HG03439 (cell line): ENCODE measurements around the gene DPF3.

ENCODE experiments used
- ATAC-seq: cut with Tn5 transposase; IDR thresholded peaks from one replicate; pipeline ENCODE4 v1.9.1; 2021; ENCODE audit warnings: mild to moderate bottlenecking, moderate library complexity; ENCODE audit not compliant: unreplicated experiment

The DPF3 gene

GRCh38 chr14:72722201-72722785 is 171.6 kb downstream of the DPF3 start:
- no peak for ATAC-seq

- no peak for ATAC-seq
These were observed 172.8 kb downstream of the DPF3 start for GRCh38 chr14:72721083-72721482.

- no peak for ATAC-seq
These were observed 176.7 kb downstream of the DPF3 start for GRCh38 chr14:72717220-72717619.

- no peak for ATAC-seq
These were observed 177.4 kb downstream of the DPF3 start for GRCh38 chr14:72716476-72716875.

GRCh38 chr14:72715850-72716228 is 178.1 kb downstream of the DPF3 start:
- ATAC-seq: no peak

GRCh38 chr14:72715215-72715849 is 178.6 kb downstream of the DPF3 start:
- peak; percentile 46 for ATAC-seq

- peak; percentile 17 for ATAC-seq
These were observed 179.1 kb downstream of the DPF3 start for GRCh38 chr14:72714871-72715214.

GRCh38 chr14:72714094-72714493 is 179.8 kb downstream of the DPF3 start:
- no peak for ATAC-seq

- no peak for ATAC-seq
These were observed 182.0 kb downstream of the DPF3 start for GRCh38 chr14:72711936-72712335.

GRCh38 chr14:72709916-72710611 is 183.8 kb downstream of the DPF3 start:
- ATAC-seq: no peak

GRCh38 chr14:72708708-72709475 is 185.0 kb downstream of the DPF3 start:
- ATAC-seq: no peak

- no peak for ATAC-seq
These were observed 185.7 kb downstream of the DPF3 start for GRCh38 chr14:72708222-72708621.

GRCh38 chr14:72706485-72706884 is 187.4 kb downstream of the DPF3 start:
- no peak for ATAC-seq

GRCh38 chr14:72704502-72704901 is 189.4 kb downstream of the DPF3 start:
- no peak for ATAC-seq

GRCh38 chr14:72701605-72702004 is 192.3 kb downstream of the DPF3 start:
- ATAC-seq: no peak

GRCh38 chr14:72701237-72701565 is 192.7 kb downstream of the DPF3 start:
- no peak for ATAC-seq

- ATAC-seq: no peak
These were observed 193.3 kb downstream of the DPF3 start for GRCh38 chr14:72700338-72701236.

GRCh38 chr14:72699852-72700257 is 194.0 kb downstream of the DPF3 start:
- no peak for ATAC-seq

GRCh38 chr14:72699443-72699842 is 194.5 kb downstream of the DPF3 start:
- no peak for ATAC-seq

GRCh38 chr14:72692696-72693095 is 201.2 kb downstream of the DPF3 start:
- ATAC-seq: no peak

GRCh38 chr14:72690324-72690723 is 203.6 kb downstream of the DPF3 start:
- ATAC-seq: no peak
